Ishikawa (cell line): ENCODE measurements around the gene SLC35F6.

Source experiments
- CEBPB ChIP-seq: IDR thresholded peaks from 2 replicates; pipeline ENCODE4 v1.6.1; 2012
- CREB1 ChIP-seq: IDR thresholded peaks from 2 replicates; pipeline ENCODE4 v1.6.1; 2012; ENCODE audit warnings: low read depth
- EGR1 ChIP-seq: IDR thresholded peaks from 2 replicates; pipeline ENCODE4 v1.6.1; 2012
- EP300 ChIP-seq: IDR thresholded peaks from 2 replicates; pipeline ENCODE4 v1.6.1; 2012; ENCODE audit warnings: borderline replicate concordance
- FOXM1 ChIP-seq: IDR thresholded peaks from 2 replicates; pipeline ENCODE4 v1.6.1; 2012; ENCODE audit warnings: low read depth, borderline replicate concordance
- NFIC ChIP-seq: IDR thresholded peaks from 2 replicates; pipeline ENCODE4 v1.6.1; 2012
- RAD21 ChIP-seq: IDR thresholded peaks from 2 replicates; pipeline ENCODE4 v1.6.1; 2012; ENCODE audit warnings: low read depth
- TAF1 ChIP-seq: IDR thresholded peaks from 2 replicates; pipeline ENCODE4 v1.6.1; 2012; ENCODE audit warnings: low read depth, mild to moderate bottlenecking
- TCF12 ChIP-seq: IDR thresholded peaks from 2 replicates; pipeline ENCODE4 v1.6.1; 2012; ENCODE audit warnings: low read depth
- TEAD4 ChIP-seq: IDR thresholded peaks from 2 replicates; pipeline ENCODE4 v1.6.1; 2012
- USF1 ChIP-seq: IDR thresholded peaks from 2 replicates; pipeline ENCODE4 v1.6.1; 2012
- YY1 ChIP-seq: IDR thresholded peaks from 2 replicates; pipeline ENCODE4 v1.6.1; 2012; ENCODE audit warnings: low read depth
- ZBTB7A ChIP-seq: IDR thresholded peaks from 2 replicates; pipeline ENCODE4 v1.6.1; 2012; ENCODE audit warnings: low read depth
- TF ChIP-seq, protein P1 (sequence below): IDR thresholded peaks from 2 replicates; pipeline ENCODE4 v1.6.1; 2012; ENCODE audit warnings: low read depth, mild to moderate bottlenecking
- TF ChIP-seq, protein P2 (sequence below): IDR thresholded peaks from 2 replicates; pipeline ENCODE4 v1.6.1; 2012

SLC35F6 gene

GRCh38 chr2:26754972-26755670 lies 9.0 kb upstream of the SLC35F6 start:
- TF ChIP-seq ZBTB7A (no peak), TCF12 (peak; percentile 65), NFIC (0 out of 2 replicates have a peak, but pooled peaks have one; percentile 36), RAD21 (no peak), TEAD4 (peak; percentile 62), FOXM1 (no peak), USF1 (0 out of 2 replicates have a peak, but pooled peaks have one; percentile 30), EGR1 (no peak), CEBPB (peak; percentile 21; the same call in 1 of the 2 replicates), CREB1 (no peak), TAF1 (no peak), EP300 (peak; percentile 57; the same call in 1 of the 2 replicates), YY1 (0 out of 2 replicates have a peak, but pooled peaks have one; percentile 30)
- TF ChIP-seq, protein P1, sequence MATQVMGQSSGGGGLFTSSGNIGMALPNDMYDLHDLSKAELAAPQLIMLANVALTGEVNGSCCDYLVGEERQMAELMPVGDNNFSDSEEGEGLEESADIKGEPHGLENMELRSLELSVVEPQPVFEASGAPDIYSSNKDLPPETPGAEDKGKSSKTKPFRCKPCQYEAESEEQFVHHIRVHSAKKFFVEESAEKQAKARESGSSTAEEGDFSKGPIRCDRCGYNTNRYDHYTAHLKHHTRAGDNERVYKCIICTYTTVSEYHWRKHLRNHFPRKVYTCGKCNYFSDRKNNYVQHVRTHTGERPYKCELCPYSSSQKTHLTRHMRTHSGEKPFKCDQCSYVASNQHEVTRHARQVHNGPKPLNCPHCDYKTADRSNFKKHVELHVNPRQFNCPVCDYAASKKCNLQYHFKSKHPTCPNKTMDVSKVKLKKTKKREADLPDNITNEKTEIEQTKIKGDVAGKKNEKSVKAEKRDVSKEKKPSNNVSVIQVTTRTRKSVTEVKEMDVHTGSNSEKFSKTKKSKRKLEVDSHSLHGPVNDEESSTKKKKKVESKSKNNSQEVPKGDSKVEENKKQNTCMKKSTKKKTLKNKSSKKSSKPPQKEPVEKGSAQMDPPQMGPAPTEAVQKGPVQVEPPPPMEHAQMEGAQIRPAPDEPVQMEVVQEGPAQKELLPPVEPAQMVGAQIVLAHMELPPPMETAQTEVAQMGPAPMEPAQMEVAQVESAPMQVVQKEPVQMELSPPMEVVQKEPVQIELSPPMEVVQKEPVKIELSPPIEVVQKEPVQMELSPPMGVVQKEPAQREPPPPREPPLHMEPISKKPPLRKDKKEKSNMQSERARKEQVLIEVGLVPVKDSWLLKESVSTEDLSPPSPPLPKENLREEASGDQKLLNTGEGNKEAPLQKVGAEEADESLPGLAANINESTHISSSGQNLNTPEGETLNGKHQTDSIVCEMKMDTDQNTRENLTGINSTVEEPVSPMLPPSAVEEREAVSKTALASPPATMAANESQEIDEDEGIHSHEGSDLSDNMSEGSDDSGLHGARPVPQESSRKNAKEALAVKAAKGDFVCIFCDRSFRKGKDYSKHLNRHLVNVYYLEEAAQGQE, result no peak
- TF ChIP-seq, protein P2, sequence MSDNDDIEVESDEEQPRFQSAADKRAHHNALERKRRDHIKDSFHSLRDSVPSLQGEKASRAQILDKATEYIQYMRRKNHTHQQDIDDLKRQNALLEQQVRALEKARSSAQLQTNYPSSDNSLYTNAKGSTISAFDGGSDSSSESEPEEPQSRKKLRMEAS, result peak; percentile 33; the same call in 1 of the 2 replicates

DNA sequence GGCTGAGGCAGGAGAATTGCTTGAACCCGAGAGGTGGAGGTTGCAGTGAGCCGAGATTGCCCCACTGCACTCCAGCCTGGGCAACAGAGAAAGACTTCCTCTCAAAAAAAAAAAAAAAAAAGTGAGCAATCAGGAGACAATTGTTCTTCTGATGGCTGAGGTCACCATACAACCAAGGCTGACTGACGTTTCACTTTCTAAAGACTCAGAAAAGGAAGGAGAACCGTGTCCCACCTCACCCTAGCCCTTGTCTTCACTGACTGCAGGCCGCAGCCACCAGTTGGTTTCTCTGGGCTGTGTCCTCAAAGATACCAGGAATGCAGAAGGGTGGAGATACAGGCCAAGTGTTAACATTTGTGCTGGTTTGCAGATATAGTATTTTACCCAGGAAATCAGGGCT lies 7.7 kb upstream of the SLC35F6 start:
- TF ChIP-seq FOXM1 (no peak), USF1 (no peak), TEAD4 (no peak), EP300 (no peak), YY1 (no peak), EGR1 (no peak), NFIC (no peak), TCF12 (no peak), ZBTB7A (no peak), CEBPB (no peak), CREB1 (no peak), TAF1 (no peak), RAD21 (no peak)
- TF ChIP-seq, protein P1, result no peak
- TF ChIP-seq, protein P2, result no peak

DNA sequence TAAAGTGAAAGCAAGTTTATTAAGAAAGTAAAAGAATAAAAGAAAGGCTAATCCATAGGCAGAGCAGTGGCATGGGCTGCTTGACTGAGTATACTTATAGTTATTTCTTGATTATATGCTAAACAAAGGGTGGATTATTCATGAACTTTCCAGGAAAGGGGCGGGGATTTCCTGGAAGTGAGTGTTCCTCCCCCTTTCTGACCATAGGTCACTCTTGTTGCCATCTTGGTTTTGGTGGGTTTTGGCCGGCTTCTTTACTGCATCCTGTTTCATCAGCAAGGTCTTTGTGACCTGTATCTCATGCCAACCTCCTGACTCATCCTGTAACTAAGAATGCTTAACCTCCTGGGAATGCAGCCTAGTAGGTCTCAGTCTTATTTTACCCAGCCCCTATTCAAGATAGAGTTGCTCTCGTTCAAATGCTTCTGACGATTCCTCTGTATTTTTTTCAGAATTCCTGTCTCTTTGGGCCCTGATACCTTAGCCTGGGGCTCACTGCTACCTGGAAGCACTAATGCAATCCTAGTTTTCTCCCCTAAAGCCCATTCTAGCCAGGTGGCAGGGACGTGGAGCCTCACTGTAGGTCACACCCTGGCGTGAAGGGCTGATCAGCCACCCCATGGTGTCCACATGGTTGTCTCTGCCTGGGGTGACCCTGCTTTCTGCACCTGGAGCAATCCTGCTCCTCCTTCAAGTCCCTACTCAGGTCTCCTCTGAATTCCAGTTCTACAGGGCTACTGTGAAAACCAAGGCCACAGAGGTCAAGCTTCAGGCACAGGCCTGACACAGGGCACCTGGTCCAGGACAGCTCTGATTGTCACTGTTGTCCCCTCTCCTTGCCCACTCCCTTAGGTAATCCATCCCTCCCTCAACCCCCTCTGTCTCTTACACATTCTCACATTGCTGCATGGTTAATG lies 6.0 kb upstream of the SLC35F6 start:
- peak; percentile 98 for TF ChIP-seq TEAD4
- TF ChIP-seq ZBTB7A, result no peak
- peak; percentile 36; the same call in 1 of the 2 replicates for TF ChIP-seq CREB1
- TF ChIP-seq TCF12, result peak; percentile 80
- TF ChIP-seq, protein P2, result peak; percentile 54; the same call in 1 of the 2 replicates
- TF ChIP-seq EGR1, result no peak
- TF ChIP-seq NFIC, result peak; percentile 71
- TF ChIP-seq RAD21, result no peak
- no peak for TF ChIP-seq USF1
- peak; percentile 73 for TF ChIP-seq YY1
- TF ChIP-seq EP300, result peak; percentile 88
- TF ChIP-seq TAF1, result no peak
- TF ChIP-seq, protein P1, result no peak
- TF ChIP-seq CEBPB, result peak; percentile 74
- TF ChIP-seq FOXM1, result peak; percentile 60; the same call in 1 of the 2 replicates
